Measurements from ENCODE around the gene DOCK8. TPM values are rescaled to one million over a fixed set of nuclear protein-coding genes. Genes with fewer than 3 reads are reported as not detected.
"Not testable (repeated sequence)": the region's sequence is repeated elsewhere in the genome, so short reads cannot be mapped to it uniquely, and the experiment has no call there.

The DOCK8 gene
- total RNA-seq, 4 donors from 2014 or later = 6.7 to 28.5 (median 11.7) TPM

DNA sequence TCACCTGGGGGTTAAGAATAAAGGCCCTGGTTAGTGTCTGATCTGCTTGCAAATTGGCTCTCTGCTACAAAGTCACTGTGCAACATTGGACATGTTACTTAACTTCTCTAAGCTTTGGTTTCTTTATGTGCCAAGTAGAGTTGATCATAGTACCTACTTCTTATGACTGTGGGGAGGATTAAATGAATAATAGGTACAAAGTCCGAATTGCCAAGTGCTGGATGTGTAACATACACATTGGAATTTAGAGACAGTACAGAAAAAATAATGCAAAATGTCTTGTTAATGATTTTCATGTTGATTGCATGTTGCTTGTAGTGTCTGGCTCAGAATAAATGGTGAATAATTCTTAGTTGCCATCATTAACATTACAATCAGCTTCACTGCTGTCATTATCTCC, 2.2 kb downstream of the DOCK8 start:
- no peak for DNase-seq
- H3K27ac ChIP-seq = no peak overlapping the region
- H3K9me3 ChIP-seq = no peaks in the 10 kb centered on the region
- H3K36me3 ChIP-seq = no peaks in the 10 kb centered on the region
- intact Hi-C loops (cut with DNase I; ENCODE audit: low total_unique reads) = no loop called here
- peaks cover 0 to 8% of the 10 kb centered on the region in 2 donors for H3K4me1 ChIP-seq
- no peak for TF ChIP-seq POLR2A (IDR thresholded peaks at IDR 0.05)
- TF ChIP-seq, protein P1, sequence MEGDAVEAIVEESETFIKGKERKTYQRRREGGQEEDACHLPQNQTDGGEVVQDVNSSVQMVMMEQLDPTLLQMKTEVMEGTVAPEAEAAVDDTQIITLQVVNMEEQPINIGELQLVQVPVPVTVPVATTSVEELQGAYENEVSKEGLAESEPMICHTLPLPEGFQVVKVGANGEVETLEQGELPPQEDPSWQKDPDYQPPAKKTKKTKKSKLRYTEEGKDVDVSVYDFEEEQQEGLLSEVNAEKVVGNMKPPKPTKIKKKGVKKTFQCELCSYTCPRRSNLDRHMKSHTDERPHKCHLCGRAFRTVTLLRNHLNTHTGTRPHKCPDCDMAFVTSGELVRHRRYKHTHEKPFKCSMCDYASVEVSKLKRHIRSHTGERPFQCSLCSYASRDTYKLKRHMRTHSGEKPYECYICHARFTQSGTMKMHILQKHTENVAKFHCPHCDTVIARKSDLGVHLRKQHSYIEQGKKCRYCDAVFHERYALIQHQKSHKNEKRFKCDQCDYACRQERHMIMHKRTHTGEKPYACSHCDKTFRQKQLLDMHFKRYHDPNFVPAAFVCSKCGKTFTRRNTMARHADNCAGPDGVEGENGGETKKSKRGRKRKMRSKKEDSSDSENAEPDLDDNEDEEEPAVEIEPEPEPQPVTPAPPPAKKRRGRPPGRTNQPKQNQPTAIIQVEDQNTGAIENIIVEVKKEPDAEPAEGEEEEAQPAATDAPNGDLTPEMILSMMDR (IDR thresholded peaks at IDR 0.05) = no peak
- peaks cover 0 to 3% of the 10 kb centered on the region in 2 donors for H3K27me3 ChIP-seq
- H3K4me3 ChIP-seq = no peak overlapping the region

DNA sequence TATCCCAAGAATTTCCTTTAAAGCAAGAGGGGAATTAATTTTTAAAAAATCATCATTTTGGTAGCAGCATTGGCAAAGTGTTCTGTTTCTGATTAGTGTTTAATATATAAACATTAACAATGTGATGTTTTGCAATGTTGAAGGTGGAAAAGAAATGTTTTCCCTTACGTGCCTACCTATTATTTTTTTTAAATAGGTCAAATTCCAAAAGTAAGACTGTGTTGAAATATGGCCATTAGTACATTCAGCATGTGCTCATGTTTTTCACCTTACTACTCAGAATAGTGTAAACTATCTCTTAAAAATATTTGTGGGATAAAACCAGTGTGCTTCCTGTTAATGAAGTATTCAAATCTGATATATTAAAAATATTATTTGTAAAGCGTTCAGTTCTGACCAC, 3.3 kb downstream of the DOCK8 start:
- intact Hi-C loops (cut with DNase I; ENCODE audit: low total_unique reads) = no loop called here
- TF ChIP-seq, protein P1 (IDR thresholded peaks at IDR 0.05) = no peak
- no peak for TF ChIP-seq POLR2A (IDR thresholded peaks at IDR 0.05)
- DNase-seq = no peak
- Histone ChIP-seq H3K9me3 (no peaks in the 10 kb centered on the region), H3K36me3 (no peaks in the 10 kb centered on the region), H3K27ac (no peak overlapping the region), H3K27me3 (peaks cover 0 to 4% of the 10 kb centered on the region in 2 donors), H3K4me3 (no peak overlapping the region), H3K4me1 (peaks cover 0 to 8% of the 10 kb centered on the region in 2 donors)

DNA sequence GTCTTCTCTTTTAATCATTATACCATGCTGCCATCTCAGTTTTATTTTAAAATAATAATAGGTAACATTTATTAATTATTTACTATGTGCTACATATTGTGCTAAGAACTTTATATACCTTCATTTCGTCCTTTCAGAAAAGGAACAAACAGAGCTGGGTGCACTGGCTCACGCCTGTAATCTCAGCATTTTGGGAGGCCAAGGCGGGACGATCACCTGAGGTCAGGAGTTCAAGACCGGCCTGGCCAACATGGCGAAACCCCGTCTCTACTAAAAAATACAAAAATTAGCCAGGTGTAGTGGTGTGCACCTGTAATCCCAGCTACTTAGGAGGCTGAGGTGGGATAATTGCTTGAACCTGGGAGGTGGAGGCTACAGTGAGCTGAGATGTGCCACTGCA, 4.4 kb downstream of the DOCK8 start:
- H3K9me3 ChIP-seq; H3K4me3 ChIP-seq; DNase-seq; H3K27ac ChIP-seq; H3K27me3 ChIP-seq; intact Hi-C loops (cut with DNase I; ENCODE audit: low total_unique reads); H3K36me3 ChIP-seq; H3K4me1 ChIP-seq: not testable (repeated sequence)

DNA sequence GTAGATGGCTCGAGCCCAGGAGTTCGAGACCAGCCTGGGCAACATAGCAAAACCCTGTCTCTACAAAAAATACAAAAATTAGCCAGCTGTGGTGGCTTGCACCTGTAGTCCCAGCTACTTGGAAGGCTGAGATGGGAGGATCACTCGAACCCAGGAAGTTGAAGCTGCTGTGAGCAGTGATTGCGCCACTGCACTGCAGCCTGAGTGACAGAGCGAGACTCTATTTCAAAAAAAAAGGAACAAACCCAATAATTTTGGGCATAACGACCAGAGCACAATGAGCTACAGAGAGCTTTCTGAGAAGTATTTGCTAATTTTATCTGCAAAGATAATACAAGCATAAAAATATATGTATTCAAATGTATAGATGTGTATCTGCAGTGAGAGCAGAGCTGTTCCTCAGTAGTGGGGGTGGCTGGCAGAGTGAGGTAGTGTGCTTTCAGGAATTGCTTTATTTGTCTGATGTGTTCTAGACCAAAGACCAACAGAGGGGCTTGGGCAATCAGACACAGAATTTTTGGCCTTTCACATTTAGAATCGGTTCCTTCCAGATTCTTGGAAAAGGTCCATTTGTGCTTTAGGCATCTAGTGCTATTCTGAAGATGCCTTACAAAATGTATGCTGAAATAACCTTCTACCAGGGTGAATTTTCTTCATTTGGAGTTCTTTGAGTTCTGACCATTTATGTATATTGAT, 5.2 kb downstream of the DOCK8 start:
- Histone ChIP-seq H3K9me3 (no peaks in the 10 kb centered on the region), H3K27me3 (peaks cover 0 to 4% of the 10 kb centered on the region in 2 donors), H3K27ac (no peak overlapping the region), H3K4me3 (no peak overlapping the region), H3K4me1 (peaks cover 0 to 8% of the 10 kb centered on the region in 2 donors), H3K36me3 (no peaks in the 10 kb centered on the region)
- no peak for DNase-seq
- no peak for TF ChIP-seq POLR2A (IDR thresholded peaks at IDR 0.05)
- TF ChIP-seq, protein P1 (IDR thresholded peaks at IDR 0.05) = no peak
- intact Hi-C loops (cut with DNase I; ENCODE audit: low total_unique reads) = no loop called here

DNA sequence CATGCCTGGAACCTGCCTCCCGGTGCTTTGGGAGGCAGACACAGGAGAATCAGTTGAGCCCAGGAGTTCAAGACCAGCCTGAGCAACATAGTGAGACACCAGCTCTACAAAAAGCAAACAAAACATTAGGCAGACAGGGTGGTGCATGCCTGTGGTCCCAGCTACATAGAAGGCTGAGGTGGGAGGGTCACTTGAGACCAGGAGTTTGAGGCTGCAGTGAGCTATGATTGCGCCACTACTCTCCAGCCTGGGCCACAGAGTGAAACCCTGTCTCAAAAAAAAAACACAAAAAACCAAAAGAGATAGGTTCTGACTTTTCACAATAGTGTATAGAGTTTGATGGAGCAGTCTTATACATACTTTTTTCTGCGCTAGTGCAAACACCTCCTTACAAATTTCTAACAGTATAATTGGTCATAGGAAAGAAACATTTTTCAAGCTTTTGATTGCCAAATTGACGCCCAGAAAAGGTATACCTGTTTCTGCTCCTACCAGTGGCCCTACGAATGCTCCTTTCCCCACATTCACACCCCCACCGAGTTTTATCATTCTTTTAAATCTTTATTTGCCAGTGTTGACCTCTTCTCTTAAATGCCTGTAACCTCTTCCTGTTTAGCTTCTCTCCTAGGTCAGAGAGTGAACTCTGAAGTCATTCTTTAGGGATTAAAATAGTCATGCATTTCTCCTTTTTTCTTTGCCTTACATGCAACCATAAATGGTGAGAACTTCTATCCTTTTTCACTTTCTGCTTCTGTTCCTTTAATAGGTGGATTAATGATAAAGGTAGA, 7.5 kb downstream of the DOCK8 start:
- no peaks in the 10 kb centered on the region for H3K36me3 ChIP-seq
- intact Hi-C loops (cut with DNase I; ENCODE audit: low total_unique reads) = no loop called here
- DNase-seq = no peak
- H3K27me3 ChIP-seq = peaks cover 0 to 4% of the 10 kb centered on the region in 2 donors
- no peaks in the 10 kb centered on the region for H3K9me3 ChIP-seq
- H3K27ac ChIP-seq = no peak overlapping the region
- H3K4me3 ChIP-seq = no peak overlapping the region
- TF ChIP-seq, protein P1 (IDR thresholded peaks at IDR 0.05) = no peak
- no peak for TF ChIP-seq POLR2A (IDR thresholded peaks at IDR 0.05)
- H3K4me1 ChIP-seq = no peaks in the 10 kb centered on the region

Data from uterus (tissue), 4 donors.